GM19468 (cell line): ENCODE data around the gene CTXND1.

ENCODE experiments used
- ATAC-seq: cut with Tn5 transposase; IDR thresholded peaks from one replicate; pipeline ENCODE4 v1.9.1; 2021; ENCODE audit warnings: mild to moderate bottlenecking, moderate library complexity, moderate number of reproducible peaks; ENCODE audit not compliant: unreplicated experiment; ENCODE audit errors: extremely low read depth

Gene CTXND1

GRCh38 chr15:80260551-80260950, 8.5 kb upstream of the CTXND1 start:
- ATAC-seq: no peak

DNA sequence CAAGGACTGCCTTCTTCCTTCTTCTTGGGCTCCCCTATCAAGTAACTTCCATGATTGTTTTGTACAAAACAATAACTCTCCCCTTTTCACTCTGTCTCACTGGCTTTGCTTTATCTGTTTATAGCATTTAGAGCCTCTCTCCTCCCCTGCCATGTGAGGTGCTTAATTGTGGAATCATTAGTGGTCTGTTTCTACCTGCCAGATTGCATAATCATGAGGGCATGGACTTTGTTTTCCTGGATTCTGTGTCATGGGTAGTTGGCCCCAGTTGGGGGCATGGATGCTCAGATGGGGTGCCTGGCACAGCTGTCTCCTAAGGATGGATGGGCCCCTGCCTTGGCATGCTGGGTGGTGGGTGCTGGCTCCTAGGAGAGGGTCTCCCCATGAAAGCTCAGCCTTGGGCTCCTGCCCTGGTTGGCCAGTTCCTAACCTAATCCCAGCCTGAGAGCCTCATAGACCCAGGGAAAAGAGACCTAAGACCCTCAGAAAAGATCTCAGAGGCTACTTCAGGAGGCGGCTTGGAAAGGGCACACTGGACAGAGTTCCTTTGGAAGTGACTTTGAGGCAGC, 8.0 kb upstream of the CTXND1 start:
- no peak for ATAC-seq

DNA sequence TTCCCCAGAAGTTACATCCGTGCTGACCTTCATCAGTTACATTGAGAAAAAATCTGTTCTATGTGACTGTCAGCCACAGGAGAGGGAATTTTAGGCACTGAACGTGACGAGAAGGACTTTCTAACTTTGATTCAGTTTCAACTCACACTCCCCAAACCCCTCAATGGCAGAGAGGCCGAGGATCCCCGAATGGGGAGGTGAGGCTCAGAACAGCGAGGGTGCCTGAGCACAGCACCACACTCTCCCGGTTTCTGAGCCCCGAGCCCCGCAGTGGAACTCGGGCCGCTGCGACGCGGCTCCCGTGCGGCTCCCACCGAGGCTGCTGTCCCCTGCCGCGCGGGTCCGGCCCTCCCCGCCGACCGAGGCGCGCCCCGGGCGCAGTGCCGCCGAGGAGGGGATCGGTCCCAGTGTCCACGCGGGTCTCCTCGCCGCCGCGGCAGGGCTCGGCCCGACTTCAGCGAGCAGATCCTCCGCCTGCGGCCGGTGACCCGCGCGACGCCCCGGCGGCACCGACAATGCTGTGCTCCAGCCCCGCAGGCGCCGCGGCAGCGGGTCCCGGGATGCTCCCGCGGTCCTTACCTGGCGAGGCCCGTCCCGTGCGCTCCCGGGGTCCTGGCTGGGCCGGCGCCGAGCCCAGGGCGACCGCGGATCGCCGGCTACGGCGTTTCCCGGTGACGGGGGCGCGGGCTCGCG, 439 bp downstream of the CTXND1 start:
- no peak for ATAC-seq

- ATAC-seq: no peak
Observed at GRCh38 chr15:80250614-80251427, 1.2 kb downstream of the CTXND1 start.

DNA sequence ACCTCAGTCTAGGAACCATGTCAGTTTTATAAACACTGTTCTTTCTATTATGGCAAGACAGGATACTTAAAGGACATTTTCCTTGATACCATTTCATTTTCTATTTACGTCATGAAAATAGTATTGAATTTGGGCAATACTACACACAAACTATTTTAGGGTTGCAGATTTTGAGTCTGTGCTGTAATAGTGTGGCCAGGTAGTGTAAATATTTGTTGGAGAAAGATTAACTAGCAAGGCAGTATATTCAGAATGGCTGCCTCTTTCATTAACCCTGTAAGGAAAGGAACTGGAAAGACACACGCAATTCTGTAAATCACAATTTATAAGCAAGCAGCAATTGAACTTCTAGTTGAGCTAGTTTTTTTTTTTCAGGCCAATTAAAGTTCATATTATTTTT, 2.0 kb downstream of the CTXND1 start:
- no peak for ATAC-seq

DNA sequence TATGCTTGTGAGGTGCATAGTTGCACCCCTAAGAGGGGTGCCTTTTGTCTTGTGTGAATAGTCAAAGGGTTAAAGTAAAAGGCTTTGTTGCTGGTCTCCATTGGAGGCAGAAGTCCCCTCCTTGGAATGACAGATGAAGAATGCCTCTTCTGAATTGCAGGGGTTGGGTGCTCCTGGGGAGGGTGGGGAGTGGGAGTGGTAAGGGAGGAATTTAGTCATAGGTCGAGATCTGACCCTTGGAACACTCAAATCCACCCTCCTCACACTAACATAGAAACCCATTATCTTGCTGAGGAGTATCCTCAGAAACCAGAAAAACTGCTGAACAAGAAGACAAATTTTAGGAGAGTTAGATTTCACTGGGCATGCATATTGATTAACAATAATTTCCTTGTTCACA, 4.7 kb downstream of the CTXND1 start:
- ATAC-seq: no peak

- no peak for ATAC-seq
Observed at GRCh38 chr15:80246425-80246894, 5.6 kb downstream of the CTXND1 start.

DNA sequence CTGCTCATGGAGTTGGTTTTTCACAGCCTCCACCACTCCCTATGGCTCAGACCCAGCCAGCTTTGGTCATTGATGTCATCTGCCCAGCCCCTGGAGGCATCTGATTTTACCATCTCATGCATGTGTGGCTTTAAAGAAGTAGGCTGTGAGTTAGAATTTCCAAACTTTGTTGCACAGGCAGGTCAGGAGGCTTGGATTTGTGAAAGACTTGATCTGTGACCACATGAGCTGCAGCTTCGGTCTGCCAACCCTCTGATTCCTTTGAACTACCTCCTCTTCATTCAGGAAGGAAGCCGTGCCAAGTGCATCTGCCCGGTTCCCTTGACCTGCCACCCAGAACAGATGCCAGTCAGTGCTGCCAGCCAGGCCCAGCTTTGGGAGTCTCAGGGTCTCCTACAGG, 9.2 kb downstream of the CTXND1 start:
- no peak for ATAC-seq

GRCh38 chr15:80242132-80242769, 9.8 kb downstream of the CTXND1 start:
- ATAC-seq: no peak

DNA sequence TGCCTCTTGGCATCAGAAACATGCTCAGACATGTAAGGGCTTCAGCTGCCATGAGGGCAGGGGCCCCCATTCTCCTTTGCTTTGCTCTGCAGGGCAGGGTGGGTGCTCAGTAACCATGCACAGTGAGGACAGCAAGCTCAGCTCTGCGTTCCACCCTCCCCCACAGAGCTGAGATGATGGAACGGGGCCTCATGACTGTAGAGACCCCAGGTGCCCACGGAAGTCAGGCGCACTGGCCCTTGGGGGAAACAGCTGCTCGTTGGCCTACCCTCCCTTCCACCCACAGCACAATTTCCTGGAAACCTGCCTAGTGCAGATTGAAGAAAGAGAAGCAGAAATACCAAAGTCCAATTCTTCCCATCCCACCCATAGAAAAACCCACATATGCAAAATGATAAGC, 10.5 kb downstream of the CTXND1 start:
- ATAC-seq: no peak

- ATAC-seq: no peak
Observed at GRCh38 chr15:80240276-80240675, 11.7 kb downstream of the CTXND1 start.

GRCh38 chr15:80234883-80235282, 17.1 kb downstream of the CTXND1 start:
- no peak for ATAC-seq

- no peak for ATAC-seq
Observed at GRCh38 chr15:80233581-80233980, 18.4 kb downstream of the CTXND1 start.

- ATAC-seq: no peak
Observed at GRCh38 chr15:80231371-80231770, 20.6 kb downstream of the CTXND1 start.

GRCh38 chr15:80228959-80229610, 22.9 kb downstream of the CTXND1 start:
- no peak for ATAC-seq

DNA sequence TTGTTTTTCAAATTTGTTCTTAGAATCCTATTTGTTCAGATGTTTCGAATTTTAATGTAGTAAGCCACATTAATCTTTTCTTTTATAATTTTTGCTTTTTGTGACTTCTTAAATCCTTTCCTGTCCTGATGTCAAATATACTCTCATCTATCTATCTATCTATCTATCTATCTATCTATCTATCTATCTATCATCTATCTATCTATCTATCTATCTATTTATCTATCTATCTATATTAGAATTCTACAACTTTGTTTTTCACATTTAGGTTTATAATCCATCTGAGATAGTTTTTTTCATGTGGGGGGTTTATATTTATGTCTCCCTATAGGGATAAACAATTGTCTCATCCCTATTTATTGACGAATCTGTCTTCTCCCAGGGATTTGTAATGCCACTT, 32.1 kb downstream of the CTXND1 start:
- no peak for ATAC-seq

GRCh38 chr15:80217327-80217900, 34.6 kb downstream of the CTXND1 start:
- no peak for ATAC-seq

- no peak for ATAC-seq
Observed at GRCh38 chr15:80216911-80217310, 35.1 kb downstream of the CTXND1 start.

- no peak for ATAC-seq
Observed at GRCh38 chr15:80216141-80216540, 35.9 kb downstream of the CTXND1 start.

DNA sequence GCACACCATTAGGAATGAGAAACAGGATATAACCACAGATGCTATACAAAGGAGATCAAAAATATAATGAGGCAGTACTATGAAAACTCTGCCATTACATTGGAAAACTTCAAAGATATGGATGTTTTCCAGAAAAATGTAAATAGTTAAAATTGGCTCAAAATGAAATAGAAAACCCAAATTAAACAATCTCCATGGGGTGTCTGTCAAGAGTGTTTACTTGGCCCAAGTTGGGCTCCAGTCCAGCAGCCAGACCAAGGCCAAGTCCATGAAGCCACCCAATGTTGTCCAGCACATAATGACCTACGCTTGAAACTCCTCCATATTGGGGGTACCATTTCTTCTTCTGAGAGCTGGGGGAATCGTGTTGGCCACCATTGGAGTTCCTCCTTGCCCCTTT, 37.1 kb downstream of the CTXND1 start:
- ATAC-seq: no peak
